T-helper 9 cell (primary cell): ENCODE measurements around the gene STK32B.

Experiments used
- DNase-seq: peaks from one replicate; pipeline ENCODE4 v3.0.0-alpha.2; 2020

STK32B gene

GRCh38 chr4:5455003-5455585 is 403.8 kb downstream of the STK32B start:
- DNase-seq = no peak

- DNase-seq = no peak
Measured at GRCh38 chr4:5456296-5456845, 405.1 kb downstream of the STK32B start.

- DNase-seq = no peak
Measured at GRCh38 chr4:5458676-5459075, 407.4 kb downstream of the STK32B start.

- DNase-seq = no peak
Measured at GRCh38 chr4:5459236-5459635, 408.0 kb downstream of the STK32B start.

GRCh38 chr4:5460106-5460801 is 409.0 kb downstream of the STK32B start:
- no peak for DNase-seq

GRCh38 chr4:5461477-5461876 is 410.2 kb downstream of the STK32B start:
- DNase-seq = no peak

- no peak for DNase-seq
Measured at GRCh38 chr4:5462254-5462835, 411.1 kb downstream of the STK32B start.

GRCh38 chr4:5462896-5463295 is 411.6 kb downstream of the STK32B start:
- DNase-seq = no peak

GRCh38 chr4:5463361-5463760 is 412.1 kb downstream of the STK32B start:
- DNase-seq = no peak

- DNase-seq = no peak
Measured at GRCh38 chr4:5463936-5464650, 412.8 kb downstream of the STK32B start.

GRCh38 chr4:5465529-5465928 is 414.2 kb downstream of the STK32B start:
- no peak for DNase-seq

GRCh38 chr4:5465956-5466355 is 414.7 kb downstream of the STK32B start:
- no peak for DNase-seq

GRCh38 chr4:5467111-5467510 is 415.8 kb downstream of the STK32B start:
- DNase-seq = no peak

- DNase-seq = no peak
Measured at GRCh38 chr4:5469151-5469775, 418.0 kb downstream of the STK32B start.

GRCh38 chr4:5469861-5470260 is 418.6 kb downstream of the STK32B start:
- no peak for DNase-seq

GRCh38 chr4:5470318-5471198 is 419.3 kb downstream of the STK32B start:
- no peak for DNase-seq

GRCh38 chr4:5471206-5471605 is 419.9 kb downstream of the STK32B start:
- DNase-seq = no peak

- no peak for DNase-seq
Measured at GRCh38 chr4:5471691-5472090, 420.4 kb downstream of the STK32B start.

- DNase-seq = no peak
Measured at GRCh38 chr4:5472160-5472591, 420.9 kb downstream of the STK32B start.

GRCh38 chr4:5473125-5473524 is 421.8 kb downstream of the STK32B start:
- no peak for DNase-seq

- DNase-seq = no peak
Measured at GRCh38 chr4:5474756-5475155, 423.5 kb downstream of the STK32B start.

- DNase-seq = no peak
Measured at GRCh38 chr4:5477613-5478012, 426.3 kb downstream of the STK32B start.
